ENCODE measurements around the gene ZBTB21. TPM values are rescaled to one million over a fixed set of nuclear protein-coding genes. Genes with fewer than 3 reads are reported as not detected.

ZBTB21 gene
- total RNA-seq, 2 experiments from 2014 or later, result 34.1 to 37.8 TPM

GRCh38 chr21:41975391-41976272 lies 34.5 kb downstream of the ZBTB21 start:
- CTCF ChIA-PET, result no interaction called here

DNA sequence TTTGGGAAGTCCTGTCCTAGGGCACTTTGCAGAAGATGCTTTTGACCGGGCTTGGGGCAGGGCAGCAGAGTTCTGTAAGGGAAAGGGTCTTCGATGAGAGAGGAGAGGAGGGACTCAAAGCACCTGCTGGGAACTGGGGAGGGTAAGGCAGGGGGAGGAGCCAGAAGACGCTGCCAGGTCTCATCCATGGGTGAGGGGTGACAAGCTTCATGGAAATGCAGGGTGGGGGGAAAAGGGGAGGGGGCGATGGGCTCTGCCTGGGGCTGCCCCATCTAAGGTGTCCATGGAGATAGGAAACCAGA lies 35.5 kb downstream of the ZBTB21 start:
- CTCF ChIA-PET, result no interaction called here

More at GRCh38 chr21:41975391-41976272, 34.5 kb downstream of the ZBTB21 start:
- POLR2A ChIA-PET, result no interaction called here

DNA sequence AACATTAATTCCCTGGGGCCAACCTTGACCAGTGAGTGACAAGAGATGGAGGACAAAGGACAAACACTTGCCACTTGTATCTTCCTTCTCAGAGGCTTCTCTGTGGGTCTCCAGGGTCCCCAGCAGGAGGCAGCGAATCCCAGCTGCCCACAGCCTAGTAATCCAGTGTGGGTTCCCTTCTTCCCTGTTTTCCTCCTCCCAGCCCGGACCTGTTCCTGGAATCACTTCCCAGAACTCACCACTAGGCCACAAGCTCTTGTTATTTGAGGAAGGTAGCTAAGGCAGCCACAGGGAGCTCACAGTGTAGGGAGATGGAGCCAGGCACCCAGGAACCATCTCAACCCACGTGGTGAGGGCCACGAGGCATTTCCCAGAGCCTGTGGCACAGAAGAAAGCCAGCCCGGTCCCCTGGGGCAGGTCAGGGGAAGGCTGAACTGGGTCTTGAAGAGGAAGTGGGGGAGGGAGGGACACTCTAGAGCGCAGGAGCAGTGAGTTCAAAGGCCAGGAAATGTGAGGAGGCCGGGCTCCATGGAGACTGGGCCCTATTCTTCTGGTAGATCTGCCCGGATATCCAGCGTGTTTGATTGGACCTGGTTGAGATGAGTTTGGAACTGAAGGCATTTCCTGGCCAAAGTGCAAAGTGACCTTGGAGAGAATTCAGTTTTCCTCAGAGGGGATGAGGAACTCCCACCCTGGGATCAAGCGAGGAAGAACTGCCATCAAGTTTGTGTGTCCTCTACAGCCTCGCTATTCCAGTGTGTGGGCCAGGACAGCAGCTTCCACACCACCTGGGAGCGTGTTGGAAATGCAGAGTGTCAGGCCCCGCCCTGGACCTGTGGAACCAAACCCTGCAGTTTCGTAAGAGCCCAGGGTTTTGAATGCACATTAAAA lies 36.1 kb downstream of the ZBTB21 start:
- POLR2A ChIA-PET, result no interaction called here
- CTCF ChIA-PET, result no interaction called here

More for the DNA sequence above, 35.5 kb downstream of the ZBTB21 start:
- POLR2A ChIA-PET, result no interaction called here

DNA sequence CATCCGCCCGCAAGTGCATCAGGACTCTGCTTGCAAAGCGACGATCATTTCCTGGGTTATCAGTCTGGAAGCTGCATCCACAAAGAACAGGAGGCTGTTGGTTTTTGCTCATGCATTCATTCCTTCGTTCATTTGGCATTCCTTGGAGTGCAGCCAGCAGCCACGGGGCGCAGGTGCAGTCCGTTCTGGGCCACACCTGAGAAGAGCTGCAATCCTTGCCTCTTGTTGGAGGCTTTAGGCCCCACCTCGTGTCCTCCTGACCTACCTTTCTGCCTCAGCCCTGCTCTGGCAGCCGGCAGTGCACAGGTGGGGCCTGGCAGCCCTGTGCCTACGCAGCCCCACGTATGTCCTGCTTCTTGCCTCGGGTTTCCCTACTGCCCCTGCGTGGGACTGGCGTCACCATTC lies 36.7 kb downstream of the ZBTB21 start:
- POLR2A ChIA-PET, result no interaction called here

GRCh38 chr21:41972511-41973205 lies 37.5 kb downstream of the ZBTB21 start:
- ChIA-PET CTCF (no interaction called here), POLR2A (no interaction called here)

More for the DNA sequence above, 36.7 kb downstream of the ZBTB21 start:
- CTCF ChIA-PET, result no interaction called here

DNA sequence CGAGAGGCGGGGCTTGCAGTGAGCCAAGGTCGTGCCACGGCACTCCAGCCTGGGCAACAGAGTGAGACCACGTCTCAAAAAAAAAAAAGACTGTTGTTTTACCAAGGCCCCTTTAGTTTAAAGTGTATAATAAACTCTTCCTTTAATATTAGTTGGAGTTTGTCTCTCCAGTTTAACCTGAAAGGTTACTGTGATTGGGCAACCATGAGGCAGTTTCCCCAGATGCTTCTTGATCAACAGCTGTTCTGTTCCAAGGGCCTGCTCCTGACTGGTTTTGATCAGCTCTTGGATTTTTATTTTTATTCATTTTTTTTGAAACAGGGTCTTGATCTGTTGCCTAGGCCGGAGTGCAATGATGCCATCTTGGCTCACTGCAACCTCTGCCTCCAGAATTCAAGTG lies 38.3 kb downstream of the ZBTB21 start:
- CTCF ChIA-PET, result no interaction called here
- POLR2A ChIA-PET, result no interaction called here

- ChIA-PET POLR2A (no interaction called here), CTCF (no interaction called here)
Measured at GRCh38 chr21:41970751-41971653, 39.2 kb downstream of the ZBTB21 start.

- CTCF ChIA-PET, result no interaction called here
Measured at GRCh38 chr21:41970106-41970391, 40.1 kb downstream of the ZBTB21 start.

GRCh38 chr21:41967708-41968107 lies 42.5 kb downstream of the ZBTB21 start:
- ChIA-PET CTCF (no interaction called here), POLR2A (no interaction called here)

More at GRCh38 chr21:41970106-41970391, 40.1 kb downstream of the ZBTB21 start:
- POLR2A ChIA-PET, result no interaction called here

DNA sequence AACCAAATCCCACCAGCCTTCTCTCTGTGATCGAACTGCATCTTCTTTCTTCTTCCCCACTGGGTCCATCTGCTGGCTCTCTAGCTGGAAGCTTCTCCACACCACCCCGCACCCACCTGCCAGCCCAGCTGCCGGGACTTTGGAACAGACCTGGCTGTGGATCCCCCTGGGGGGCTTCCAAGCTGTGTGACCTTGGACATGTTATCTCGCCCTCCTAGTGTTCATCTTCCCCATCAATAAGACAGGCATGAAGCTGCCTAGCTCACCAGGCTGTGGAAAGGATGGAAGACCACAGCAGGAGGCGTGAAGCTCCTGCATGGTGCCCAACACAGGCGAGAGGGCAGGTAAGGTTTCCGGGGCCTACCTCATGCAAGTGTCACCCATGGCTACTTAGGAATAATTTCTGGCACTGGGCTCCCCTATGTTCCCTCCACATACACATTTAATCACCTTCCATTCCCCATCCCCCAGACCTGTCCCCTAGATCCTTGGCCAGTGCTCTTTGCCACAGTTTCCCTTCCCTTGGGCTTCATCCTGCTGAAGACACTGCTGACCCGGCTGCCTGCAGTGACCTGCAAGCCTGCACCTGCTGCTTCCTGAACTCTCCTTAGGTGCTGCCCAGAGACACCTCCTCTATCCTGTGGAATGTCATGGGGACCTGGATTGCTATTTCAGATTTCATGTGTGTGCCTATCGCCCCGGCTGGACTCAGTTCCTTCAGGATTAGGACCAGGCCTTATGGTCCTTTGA lies 43.1 kb downstream of the ZBTB21 start:
- ChIA-PET CTCF (no interaction called here), POLR2A (no interaction called here)

GRCh38 chr21:41966041-41966833 lies 43.9 kb downstream of the ZBTB21 start:
- ChIA-PET POLR2A (no interaction called here), CTCF (no interaction called here)

GRCh38 chr21:41965461-41966013 lies 44.6 kb downstream of the ZBTB21 start:
- CTCF ChIA-PET, result no interaction called here

DNA sequence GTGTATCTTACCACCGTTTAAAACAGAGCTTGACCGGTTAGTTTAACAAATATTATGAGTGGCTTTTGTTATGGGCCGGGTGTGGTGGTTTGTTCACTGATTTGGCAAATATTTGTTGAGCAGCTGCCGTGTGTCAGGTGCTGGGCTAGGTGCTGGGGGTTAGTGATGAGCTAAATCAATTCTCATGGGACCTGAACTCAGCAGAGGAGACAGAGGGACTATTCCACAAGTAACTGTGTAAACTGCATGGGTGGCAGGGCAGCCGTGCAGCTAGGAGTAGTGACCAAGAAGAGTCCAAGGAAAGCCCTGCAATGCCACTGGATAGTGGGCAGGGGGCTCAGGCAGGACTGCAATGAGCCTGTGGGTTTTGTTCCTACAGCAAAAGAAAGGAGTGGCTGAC lies 45.1 kb downstream of the ZBTB21 start:
- ChIA-PET POLR2A (no interaction called here), CTCF (interaction anchor here (0.8 kb wide), 1 partner anchor 16 kb away, joined by 4 read pairs; no protein-coding TSS in a partner anchor)

More at GRCh38 chr21:41965461-41966013, 44.6 kb downstream of the ZBTB21 start:
- POLR2A ChIA-PET, result no interaction called here

GRCh38 chr21:41964171-41964570 lies 46.0 kb downstream of the ZBTB21 start:
- ChIA-PET CTCF (no interaction called here), POLR2A (no interaction called here)

DNA sequence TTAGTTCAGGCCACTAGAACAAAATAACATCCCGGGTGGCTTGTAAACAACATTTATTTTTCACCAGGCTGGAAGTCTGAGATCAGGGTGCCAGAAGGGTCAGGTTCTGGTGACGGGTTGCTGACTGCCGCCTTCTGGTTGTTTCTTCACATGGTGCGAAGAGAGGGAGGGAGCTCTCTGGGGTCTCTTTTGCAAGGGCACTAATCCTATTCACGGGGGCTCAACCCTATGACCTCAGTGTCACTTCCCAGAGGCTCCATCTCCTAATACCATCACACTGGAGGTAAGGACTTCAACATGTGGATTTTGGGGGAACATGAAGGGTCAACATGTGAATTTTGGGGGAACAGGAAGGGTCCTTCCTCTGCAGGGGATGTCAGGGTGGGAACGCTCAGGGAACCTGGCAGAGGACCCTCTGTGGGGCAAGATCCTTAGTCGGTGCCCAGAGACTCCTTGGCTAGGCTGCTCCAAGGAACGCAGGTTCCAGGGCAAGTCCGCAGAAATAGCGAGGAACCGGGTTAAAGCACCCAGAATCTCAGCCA lies 47.7 kb downstream of the ZBTB21 start:
- CTCF ChIA-PET, result no interaction called here
- POLR2A ChIA-PET, result no interaction called here

GRCh38 chr21:41961753-41962152 lies 48.4 kb downstream of the ZBTB21 start:
- ChIA-PET CTCF (no interaction called here), POLR2A (no interaction called here)

- CTCF ChIA-PET, result no interaction called here
Measured at GRCh38 chr21:41961282-41961701, 48.9 kb downstream of the ZBTB21 start.

DNA sequence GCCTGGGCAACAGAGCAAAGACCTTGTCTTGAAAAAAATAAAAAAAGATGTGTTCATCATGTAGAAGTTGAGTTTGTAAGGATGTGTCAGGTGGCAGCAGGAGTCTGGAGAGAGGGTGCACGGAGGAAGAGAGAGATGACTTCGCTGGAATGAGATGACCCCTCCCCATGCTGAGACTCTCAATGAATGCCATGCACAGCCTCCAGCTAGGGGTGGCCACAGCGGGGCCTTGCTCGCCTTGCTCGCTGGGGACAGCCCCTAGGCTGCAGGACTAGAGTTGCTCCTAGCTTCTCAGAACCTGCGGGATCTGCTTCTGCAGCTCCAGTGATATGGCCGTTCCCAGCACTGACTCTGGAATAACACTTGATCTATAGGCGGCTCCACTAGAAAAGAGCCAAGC lies 49.8 kb downstream of the ZBTB21 start:
- POLR2A ChIA-PET, result no interaction called here
- CTCF ChIA-PET, result no interaction called here

More at GRCh38 chr21:41961282-41961701, 48.9 kb downstream of the ZBTB21 start:
- POLR2A ChIA-PET, result no interaction called here
